ENCODE measurements around the gene TTC34.

TTC34 gene

GRCh38 chr1:2601721-2602303 lies 199.7 kb downstream of the TTC34 start:
- DNase-seq: no peak

GRCh38 chr1:2598329-2598931 lies 203.1 kb downstream of the TTC34 start:
- no peak for DNase-seq

DNA sequence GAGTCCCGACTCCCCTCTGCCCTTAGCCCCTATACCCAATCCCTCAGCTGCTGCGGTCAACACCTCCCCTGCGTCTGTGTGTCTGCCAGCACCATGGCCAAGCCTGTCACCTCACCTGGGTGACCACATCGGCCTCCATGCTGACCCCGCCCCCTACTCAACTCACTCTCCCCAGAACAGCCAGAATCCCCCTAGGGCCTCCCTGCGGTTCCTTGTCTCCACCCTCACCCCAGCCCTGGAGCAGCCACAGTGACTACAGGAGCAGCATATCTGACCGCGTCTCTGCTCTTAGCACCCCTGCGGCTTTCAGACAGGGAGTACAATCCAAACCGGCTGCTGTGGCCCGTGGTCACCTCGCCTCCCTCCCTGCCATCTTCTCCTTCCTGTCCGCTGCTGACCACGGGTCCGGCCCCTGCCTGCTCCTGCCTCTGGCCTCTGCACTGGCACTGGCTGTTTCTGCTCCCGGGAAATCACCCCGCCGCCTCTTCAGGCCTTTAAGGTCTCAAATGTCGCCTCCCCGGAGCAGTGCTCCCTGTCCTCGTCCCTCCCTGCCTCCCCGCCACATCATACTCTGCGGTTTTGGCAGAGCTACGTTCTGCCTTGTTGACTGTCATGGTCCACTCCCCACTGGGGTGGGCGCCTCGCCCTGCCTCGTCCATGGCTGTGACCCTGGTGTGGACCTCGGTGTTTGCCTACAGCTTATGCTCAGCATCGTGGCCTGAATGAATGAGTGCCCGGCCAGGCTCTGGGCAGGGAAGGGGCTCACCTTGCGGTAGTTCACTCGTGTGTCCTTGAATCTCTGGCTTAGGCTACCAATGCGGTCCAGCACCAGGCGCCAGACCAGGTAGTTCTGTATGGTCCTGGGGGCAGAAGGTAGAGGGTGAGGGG lies 203.8 kb downstream of the TTC34 start:
- DNase-seq: peak; percentile 6

GRCh38 chr1:2596530-2597333 lies 204.8 kb downstream of the TTC34 start:
- DNase-seq: no peak

DNA sequence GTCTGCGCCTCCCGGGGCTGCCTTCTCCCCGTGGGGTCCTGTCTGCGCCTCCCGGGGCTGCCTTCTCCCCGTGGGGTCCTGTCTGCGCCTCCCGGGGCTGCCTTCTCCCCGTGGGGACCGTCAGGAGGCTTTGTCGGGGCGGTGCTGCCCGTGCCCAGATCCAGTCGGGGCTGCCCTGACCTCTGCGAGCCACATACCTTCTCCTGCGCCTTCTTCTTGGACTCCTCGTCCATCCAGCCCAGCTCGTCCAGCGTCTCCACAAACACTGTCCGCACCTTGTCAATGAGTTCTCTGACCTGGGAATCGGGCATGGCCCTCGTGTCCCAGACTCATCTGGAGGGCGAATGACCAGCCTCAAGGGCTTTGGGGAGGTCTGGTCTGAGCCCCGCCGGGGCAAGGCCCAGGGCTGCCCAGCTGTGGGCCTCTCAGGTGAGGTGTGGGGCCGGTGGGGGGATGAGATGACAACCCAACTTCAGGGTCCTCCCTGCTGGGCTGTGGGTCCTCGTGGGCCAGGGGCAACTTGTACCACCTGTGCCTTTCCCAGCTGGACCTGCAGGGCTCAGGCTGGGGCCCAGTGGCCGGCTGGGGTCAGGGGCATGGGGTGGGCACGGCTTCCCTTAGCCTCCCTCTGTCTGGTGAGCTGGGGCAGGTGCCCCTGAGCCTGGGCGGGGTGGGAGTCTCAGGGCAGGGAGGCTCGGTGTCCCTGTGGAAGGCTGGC lies 205.5 kb downstream of the TTC34 start:
- no peak for DNase-seq

- no peak for DNase-seq
These were observed 206.2 kb downstream of the TTC34 start for GRCh38 chr1:2595261-2595811.

GRCh38 chr1:2594641-2595131 lies 206.8 kb downstream of the TTC34 start:
- DNase-seq: no peak

DNA sequence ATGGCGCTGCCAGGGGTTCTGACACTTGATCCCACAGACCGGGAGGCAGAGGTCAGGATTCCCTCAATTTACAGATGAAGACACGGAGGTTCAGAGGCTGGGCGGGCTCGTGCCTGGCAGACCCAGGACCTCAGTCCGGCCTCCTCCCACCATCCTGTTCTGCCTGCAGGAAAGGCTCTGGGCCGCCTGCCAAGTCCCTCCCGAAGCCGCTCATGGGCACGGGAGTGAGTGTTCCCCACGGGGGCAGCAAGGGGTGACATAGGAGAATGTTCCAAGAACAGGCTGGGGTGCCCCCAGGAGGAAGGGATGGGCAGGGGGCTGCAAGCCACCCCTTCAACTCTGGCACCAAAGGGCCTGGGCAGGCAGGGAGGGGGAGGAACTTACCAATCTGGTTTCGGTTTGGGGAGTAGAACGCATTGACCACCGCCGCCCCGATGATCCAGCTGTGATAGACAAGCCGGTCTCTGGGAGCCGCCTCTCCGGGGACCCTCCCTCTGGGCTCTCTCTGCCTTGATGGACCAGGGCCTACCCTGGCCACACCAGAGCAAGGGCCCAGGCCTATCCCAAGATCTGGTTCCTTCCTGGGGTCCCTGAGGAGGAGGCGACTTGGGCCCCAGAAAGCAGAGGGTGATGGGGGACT lies 207.4 kb downstream of the TTC34 start:
- DNase-seq: no peak

GRCh38 chr1:2593251-2593878 lies 208.1 kb downstream of the TTC34 start:
- no peak for DNase-seq

GRCh38 chr1:2592672-2593071 lies 208.8 kb downstream of the TTC34 start:
- DNase-seq: no peak

GRCh38 chr1:2591581-2592261 lies 209.8 kb downstream of the TTC34 start:
- no peak for DNase-seq

DNA sequence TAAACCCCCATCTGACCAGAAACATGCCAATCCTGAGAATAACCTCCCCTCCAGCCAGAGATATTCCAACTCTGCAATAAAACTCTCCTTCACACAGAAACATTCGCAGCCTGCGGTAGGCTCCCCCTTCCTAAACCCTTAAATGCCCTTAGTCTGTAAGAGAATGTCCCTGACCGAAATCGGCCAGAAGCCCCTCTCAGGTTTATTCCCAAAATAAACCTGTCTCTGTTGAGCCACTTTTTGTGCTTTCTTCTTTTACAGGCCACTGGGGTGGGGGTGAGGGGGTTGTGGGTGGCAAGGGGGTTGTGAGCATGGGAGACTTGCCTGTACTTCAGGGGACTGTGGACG lies 210.3 kb downstream of the TTC34 start:
- no peak for DNase-seq

- no peak for DNase-seq
These were observed 211.0 kb downstream of the TTC34 start for GRCh38 chr1:2590233-2591141.

- no peak for DNase-seq
These were observed 211.9 kb downstream of the TTC34 start for GRCh38 chr1:2589431-2590232.

DNA sequence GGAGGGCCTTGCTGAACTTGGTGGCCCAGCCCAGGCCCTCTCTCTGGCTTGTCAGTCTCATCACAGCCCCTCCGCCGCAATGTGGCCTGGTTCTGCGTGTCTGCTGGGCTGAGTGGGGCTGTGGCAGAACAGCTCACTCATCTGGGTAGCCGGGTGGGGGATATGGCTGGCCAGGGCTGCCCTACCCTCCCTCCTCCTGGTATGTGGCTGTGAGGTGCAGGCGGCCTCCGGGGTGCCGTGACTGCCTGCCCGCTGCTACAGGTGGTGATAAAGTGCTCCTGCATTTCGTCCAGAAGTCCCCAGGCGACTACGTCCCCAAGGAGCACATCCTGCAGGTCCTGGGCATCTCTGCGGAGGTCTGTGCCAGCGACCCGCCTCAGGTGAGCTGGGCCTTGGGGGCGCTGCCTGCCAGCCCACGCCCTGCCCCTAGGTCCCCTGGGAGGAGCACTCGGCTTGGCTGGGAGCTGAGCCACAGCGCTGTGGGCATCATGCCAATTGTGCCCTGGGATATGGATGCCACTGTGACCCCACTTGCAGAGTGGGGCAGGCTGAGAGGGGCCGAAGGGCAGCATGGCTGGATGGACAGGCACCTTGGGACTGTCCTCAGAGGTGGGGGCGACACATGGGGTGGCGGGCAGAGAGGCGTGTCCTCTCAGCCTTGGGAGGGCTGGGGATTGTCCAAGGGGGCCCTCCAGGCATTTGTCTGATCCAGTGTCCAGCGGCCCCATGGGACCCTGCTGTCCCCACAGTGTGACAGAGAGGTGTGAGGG lies 212.6 kb downstream of the TTC34 start:
- DNase-seq: no peak

DNA sequence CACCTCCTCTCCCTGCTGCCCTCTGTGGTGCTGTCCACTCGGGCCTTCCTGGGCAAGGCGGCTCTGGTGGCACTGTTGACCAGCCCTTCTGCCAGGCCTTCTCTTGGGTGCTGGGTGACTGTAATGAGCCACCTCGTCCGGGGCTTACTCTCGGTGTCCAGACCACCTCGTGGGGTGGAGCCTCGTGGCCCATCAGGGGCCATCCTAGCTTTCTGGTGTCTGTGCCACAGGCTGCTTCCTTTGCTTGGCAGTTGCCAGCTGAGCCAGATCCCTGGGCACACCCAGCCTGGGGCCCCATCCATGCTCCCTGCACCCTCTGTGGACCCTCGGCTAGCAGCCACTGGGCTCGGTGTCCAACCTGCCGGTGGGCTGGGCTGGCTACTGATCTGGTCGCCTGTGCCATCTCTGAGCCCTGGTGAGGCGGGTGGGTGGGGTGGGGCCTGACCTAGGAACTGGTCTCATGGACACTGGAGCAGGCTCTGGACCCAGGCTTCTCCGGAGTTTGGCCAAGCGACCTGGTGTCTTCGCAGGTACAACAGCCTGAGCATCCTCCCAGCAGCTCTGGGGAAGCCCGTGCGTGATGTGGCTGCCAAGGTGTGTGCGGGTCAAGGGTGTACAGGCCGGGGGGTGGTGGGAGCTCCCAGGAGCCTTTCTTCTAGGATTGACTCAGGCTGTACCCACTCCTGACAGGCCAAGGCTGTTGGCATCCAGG lies 213.5 kb downstream of the TTC34 start:
- no peak for DNase-seq
